CD1c-positive myeloid dendritic cell (primary cell): ENCODE data around the gene LAMA4.

Experiments used
- DNase-seq: peaks from one replicate; pipeline ENCODE4 v3.0.0-alpha.2; 2016; ENCODE audit errors: extremely low spot score

LAMA4 gene, protein sequence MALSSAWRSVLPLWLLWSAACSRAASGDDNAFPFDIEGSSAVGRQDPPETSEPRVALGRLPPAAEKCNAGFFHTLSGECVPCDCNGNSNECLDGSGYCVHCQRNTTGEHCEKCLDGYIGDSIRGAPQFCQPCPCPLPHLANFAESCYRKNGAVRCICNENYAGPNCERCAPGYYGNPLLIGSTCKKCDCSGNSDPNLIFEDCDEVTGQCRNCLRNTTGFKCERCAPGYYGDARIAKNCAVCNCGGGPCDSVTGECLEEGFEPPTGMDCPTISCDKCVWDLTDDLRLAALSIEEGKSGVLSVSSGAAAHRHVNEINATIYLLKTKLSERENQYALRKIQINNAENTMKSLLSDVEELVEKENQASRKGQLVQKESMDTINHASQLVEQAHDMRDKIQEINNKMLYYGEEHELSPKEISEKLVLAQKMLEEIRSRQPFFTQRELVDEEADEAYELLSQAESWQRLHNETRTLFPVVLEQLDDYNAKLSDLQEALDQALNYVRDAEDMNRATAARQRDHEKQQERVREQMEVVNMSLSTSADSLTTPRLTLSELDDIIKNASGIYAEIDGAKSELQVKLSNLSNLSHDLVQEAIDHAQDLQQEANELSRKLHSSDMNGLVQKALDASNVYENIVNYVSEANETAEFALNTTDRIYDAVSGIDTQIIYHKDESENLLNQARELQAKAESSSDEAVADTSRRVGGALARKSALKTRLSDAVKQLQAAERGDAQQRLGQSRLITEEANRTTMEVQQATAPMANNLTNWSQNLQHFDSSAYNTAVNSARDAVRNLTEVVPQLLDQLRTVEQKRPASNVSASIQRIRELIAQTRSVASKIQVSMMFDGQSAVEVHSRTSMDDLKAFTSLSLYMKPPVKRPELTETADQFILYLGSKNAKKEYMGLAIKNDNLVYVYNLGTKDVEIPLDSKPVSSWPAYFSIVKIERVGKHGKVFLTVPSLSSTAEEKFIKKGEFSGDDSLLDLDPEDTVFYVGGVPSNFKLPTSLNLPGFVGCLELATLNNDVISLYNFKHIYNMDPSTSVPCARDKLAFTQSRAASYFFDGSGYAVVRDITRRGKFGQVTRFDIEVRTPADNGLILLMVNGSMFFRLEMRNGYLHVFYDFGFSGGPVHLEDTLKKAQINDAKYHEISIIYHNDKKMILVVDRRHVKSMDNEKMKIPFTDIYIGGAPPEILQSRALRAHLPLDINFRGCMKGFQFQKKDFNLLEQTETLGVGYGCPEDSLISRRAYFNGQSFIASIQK (N-terminal part only)

DNA sequence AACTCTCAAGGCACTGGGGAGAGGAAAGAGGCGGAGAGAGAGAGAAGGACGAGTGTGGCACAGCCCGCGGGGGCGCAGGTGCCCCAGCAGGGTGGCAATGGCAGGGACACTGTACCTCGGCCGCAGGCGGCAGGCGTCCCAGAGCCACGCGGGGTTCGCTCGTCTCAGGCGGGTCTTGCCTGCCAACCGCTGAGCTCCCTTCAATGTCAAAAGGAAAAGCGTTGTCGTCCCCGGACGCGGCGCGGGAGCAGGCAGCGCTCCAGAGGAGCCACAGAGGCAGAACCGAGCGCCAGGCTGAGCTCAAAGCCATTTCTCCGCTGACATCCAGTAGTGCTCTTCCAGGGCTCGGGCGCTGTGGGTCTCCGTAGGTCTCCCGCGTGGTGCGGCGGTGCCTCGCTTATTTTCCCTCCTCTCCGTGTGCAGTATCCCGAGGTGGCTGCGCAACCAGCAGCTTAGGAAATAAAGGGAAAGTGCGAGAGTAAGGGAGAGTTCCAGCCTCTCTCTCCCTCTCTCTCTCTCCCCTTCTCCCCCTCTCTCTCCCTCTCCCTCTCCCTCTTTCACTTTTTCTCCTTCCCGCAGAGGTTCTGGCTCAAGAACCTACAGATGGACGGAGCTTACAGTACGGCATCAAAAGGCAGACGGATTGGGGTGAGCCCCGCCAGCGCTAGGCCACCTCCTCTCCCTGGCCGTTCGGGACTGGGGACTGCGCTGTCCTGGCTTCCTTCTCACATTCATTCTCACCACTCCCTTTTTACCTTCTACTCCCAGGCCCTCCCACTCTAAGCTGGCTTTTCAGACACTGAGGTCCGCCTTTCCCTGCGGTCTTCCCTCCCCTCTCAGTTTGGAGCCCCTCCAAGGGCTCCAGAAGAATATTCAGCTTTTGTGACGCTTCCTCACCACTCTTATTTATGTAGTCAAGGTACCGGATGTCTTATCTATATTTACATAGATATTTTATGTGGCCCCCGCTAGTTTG lies at the start of gene LAMA4:
LAMA4 (minus strand) TSS at position 727 of the 976 bp plus-strand sequence; CDS start at position 310, 417 bp downstream.
- DNase-seq, result no peak

DNA sequence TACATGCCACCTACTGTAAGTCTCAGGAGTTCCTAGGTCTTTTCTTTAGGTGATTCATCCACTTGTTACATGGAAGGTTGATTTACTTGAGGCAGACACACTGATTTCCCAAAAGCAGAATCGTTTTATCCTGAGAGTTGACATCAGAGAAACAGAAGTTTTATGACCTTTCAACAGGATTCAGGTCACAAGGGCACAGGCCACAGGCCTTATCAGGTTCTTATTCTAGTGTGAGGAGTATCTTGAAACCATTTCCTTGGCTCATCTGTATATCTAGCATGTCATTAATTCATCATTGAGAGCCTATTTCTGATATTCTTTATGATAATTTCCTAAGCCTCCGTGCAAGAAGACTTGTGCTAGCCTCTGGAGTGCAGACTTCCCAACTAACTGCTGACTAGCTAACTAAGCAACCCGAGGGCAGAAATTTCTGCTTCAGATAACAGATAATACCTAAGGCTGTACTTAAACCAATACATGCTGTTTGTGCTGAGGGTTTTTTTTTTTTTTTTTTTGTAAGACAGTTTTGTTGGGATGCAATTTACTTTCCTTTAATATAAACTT lies 47.9 kb upstream of the LAMA4 start:
- no peak for DNase-seq

DNA sequence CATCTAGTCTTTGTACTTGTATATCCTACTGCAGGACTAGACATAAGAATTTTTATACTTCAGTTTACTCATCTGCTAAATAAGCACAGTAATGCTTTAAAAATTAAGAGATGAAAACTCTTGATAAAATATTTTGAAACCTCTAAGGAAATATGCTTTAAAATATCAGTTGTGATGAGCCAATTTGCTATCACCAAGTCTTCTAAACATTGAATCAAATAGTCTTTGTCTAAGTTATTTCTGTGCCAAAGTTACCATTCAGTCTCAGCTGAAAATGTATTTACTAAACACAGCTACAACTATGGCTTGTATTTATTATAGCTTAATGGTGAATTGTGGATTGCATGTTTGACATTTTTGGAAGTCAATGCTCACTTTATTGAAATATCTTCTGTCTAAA lies 46.5 kb upstream of the LAMA4 start:
- no peak for DNase-seq

DNA sequence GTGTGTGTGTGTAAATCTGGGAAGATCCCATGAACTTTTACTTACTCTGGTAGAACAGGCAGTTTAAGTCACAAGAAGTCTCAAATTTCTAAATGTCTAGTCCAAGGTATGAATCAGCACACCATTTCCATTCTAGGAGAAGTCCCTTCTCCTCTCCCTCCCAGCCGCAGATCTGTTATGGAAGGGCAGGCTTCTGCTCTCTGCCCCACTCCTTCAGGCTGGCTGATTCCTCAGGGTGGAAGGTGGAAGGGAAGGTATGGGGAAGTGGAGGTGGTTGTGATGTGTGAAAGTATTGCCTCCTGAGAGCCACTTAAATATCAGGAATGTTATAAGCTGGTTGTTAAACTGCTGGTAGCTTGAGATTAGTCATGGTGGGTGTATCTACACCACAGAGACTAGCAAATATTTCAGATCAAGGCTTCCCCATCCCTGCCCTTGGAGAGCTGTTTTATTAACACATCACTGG lies 44.5 kb upstream of the LAMA4 start:
- DNase-seq, result no peak

DNA sequence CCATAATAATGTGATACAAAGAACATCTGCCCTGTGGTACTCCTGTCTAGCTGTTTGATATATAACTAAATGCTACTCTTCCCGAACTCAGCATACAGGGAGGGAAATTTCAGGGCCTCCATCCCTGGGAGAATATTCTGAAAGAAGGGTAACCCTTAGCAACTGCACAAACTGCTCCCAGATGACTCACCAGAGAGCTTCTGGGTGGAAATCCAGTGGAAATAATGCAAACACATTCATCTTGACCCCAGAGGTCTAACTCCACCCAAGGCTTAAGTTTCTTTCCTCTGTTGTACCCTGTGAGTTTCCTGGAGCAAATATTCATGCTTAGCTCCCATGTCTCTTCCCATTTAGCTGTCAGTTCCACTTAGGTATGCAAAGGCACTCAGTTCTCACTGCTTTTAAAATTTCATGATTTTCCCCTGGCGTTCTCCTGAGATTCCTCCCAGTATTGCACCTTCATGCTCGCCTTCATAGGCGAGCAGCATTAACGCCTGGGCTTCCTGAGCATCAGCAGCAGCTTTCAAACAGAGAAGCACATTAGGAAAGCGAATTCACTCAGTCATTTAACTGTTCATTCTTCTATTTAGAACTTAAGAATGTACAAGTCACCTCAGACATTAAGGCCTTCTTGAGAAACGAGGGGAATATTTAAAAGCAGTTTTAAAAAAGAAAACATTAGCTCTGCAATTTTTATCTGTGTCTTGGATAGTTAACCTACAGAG lies 43.8 kb upstream of the LAMA4 start:
- no peak for DNase-seq

DNA sequence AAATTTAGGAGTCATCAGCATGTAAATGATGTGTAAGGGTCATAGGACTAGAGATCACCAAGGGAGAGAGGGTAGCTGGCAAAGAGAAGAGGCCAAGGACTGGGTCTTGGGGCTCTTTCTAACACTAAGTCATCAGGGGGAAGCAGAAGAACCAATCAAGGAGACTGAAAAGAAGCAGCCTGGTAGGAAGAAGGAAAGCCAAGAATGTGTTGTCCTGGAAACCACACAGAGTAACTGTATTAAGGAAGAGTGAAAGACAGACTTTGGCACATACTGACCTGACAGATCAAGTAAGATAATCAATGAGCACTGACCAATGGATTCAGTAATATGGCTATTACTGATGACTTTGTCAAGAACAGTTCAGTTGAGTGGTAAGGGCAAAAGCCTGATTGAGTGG lies 42.3 kb upstream of the LAMA4 start:
- DNase-seq, result no peak

DNA sequence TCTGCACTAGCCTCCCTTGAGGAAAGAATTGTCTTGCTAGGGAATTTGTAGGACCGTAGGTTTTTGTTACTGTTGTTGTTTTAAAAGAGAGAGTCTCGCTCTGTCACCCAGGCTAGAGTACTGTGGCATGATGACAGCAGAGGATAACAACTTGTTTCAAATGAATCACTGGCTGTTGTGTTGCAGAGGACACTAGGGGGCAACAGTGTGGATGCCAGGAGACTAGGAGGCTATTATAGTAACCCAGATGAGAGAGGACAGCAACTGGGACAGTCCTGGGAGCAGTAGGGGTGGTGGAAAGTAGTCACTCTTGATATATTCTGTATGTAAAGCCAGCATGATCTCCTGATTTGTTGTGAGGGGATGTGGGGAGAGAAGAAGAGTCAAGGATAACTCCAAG lies 41.8 kb upstream of the LAMA4 start:
- DNase-seq, result no peak

DNA sequence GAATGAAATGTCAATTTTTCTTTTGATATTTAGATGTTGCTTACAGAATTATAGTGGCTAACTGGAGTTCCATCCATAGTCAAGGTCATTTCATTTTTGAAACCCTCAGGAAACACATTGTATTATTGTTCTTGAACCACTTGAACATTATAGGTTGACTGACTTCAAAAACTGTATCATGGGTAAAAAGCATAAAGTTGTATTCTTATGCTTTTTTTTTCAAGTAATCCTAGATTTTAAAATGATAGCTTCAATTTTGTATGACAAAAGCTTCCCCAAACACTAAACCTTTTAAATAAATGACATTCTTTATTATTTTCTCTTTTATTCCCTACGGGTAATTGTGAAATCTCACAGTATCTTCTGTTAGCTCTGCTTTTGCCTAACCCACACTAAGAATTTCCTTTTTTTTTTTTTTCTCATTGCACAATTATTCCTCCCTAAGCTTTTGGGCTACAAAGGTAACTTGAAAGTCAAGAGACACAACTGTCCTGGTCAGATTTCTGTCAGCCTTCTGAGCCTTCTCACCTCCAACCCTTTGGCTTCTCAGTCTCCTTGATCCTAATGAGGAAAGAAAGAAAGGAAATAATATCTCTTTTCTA lies 36.9 kb upstream of the LAMA4 start:
- no peak for DNase-seq

DNA sequence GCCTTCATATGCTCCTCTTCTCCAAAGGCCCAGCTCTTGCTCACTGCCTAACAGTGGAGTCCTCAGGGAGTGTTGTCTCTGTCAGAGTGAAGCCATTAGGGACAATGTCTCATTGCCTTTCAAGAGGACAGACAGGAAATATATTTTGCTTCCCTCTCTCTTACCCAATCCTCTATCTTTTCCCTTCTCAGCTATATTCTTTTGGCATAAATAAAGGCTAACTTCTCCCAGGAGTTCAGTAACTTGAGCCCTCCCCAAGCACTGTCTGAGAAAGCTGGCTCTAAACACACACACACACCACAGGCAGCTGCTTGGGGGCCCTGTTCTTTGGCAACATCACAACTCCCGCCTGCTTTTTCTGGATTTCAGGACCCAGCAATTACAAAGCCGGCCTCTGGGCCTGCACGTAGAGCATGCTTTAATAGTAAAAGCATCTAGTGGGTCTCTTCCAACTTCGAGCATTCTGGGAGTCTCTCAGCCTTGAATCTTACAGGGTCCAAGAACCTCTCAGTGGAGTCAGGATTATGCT lies 34.7 kb upstream of the LAMA4 start:
- DNase-seq, result no peak

DNA sequence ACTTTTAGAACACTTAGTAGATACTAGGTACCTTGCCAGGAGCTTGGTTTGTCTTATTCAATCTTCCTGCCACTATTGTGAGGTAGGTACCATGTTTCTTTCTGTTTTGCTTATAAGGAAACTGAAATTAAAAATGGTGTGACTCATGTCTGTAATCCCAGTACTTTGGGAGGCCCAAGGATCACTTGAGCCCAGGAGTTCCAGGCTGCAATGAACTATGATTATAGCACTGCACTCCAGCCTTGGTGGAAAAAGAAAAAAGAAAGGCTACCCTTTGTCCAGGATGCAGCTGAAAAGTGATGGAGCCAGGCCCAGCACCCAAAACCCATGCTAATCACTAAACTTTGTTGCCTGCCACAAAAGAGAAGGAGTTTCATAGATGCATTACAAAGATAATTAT lies 34.1 kb upstream of the LAMA4 start:
- DNase-seq, result no peak

DNA sequence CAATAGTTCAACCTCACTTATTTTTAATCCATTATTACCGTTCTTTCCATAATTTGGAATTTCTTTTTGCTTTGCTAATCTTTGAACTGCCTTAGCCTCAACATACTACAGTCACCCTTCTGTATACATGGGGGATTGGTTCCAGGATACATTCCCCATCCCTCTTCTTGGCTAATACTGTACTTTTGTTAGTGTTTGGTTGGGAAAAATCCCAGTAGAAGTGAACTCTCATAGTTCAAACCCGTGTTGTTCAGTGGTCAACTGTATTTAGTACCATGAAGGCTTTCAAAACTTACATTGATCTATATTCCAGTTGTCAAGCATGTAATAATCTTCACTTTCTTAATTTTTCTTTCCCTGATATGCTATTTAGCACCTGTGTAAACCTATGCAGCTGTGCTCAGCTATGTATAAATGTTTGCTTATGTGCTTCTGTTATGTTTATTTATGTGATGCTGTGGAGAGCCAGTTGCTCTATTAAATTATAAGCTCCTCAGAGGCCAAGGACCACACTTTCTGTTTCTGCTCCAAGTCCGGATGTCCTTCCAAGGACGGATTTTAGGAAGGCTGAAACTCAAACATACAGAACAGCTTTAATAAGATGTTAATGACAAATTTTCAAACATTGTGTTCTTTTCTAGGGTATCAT lies 33.3 kb upstream of the LAMA4 start:
- DNase-seq, result no peak

DNA sequence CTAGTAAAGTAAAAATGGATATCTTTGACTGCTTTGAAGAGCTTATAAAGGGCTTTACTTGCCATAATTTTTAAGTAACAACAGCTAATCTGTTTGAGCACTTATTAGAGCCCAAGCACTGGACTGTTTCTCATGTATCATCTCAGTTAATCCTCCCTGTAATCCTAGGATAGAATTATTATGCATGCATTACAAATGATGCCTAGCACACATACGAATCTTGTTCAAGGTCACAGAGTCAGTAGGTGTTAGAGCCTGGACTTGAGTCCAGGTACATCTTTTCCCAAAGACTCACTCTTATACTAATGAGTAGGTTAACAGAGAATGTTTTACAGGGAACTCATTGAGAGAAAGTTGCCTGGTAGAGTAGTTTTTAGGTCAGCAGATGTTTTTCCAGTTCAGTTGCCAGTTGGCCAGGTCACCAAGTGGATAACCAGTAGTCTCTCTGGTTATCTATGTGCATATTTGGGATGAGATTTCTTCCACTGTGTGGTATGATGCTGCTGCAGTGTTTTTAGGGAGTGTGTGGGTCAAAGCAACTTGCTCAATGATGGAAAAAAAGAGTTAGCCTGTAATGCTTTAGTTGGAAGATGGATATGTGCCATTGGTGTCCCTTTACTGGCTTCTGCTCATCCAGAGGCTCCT lies 32.3 kb upstream of the LAMA4 start:
- DNase-seq, result no peak

DNA sequence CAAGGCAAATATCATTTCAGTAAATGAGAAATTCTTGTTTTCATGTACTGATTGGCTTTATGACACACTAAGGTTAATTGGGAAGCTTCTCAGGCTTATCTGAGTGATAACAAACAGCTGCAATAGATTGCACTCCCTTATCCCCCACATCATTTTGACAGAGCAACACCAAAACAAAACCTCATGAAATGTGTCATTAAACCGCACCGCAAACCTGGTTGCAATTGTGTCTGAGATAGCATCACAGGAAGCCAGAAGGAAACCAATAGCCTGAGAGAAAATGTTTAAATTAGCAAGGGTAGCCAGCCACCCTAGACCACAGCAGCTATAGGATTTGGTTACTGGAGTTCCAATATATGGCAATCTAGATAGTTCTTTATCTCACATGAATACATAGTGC lies 31.6 kb upstream of the LAMA4 start:
- no peak for DNase-seq

DNA sequence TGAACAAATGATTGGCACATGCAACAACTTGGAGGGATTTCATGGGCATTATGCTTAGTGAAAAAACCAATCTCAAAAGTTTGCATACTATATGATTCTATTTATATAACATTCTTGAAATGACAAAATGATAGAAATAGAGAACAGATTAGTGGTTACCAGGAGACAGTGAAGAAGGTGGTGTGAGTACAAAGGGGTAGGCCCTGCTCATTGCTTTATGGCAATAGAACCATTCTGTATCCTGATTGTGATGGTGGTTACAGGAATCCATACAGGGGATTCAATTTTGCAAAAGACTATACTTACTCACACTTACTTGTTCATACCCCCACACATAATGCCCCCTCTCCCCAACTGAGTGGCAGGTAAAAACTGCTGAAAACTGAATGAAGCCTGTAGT lies 30.2 kb upstream of the LAMA4 start:
- no peak for DNase-seq

DNA sequence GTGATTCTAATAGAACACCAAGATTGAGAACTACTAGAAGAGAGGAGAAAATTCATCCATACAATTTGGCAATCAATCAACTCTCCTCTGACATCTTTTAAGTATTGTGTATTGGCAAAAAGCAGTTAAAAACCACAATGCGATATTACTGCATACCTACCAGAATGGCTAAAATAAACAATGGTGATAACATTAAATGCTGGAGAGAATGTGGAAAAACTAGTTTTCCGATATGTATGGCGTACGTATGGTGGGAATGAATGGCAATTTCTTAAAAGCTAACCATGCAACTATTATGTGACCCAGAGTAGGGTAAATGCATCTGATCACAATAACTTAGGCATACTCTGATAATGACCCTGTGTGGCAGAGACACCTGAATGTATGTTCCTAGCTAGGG lies 29.3 kb upstream of the LAMA4 start:
- no peak for DNase-seq

DNA sequence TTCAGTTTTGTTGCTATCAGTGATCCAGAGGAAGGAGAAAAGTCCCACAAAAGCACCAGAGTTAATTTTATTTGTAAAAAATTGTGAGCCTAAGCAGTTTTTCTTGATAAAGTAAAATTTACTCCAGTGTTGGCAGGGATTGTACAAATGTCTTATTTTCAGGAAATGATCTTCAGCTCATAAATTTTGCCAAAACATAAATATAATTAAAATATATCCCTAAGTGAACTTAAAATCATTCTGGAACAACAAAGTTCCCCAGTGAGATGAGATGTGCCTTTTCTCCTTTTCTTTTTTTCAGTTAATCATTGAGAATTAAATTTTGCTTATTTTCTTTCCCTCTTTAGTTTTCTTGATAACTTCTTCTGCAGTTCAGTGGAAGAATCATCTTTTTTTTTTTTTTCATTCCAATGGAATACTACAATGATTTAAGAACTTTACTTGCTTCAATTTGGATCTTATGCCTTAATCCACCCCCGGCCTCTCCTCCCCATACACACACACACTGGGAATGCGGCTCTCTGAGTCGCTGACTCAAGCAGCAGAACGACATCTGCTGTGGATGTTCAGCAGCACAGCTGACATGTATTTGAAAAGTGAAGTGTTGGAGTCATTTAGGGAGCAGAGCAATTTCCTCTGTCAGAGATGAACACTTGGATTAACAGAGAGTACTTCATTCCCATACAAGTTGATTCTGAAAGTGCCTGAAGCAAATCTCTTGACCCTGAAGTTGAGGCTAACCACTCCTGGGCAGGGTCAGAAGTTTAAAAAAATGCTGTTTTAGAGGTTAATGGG lies 27.7 kb upstream of the LAMA4 start:
- DNase-seq, result no peak
